Measurements from ENCODE around the gene RNF224. TPM values are rescaled to one million over a fixed set of nuclear protein-coding genes. Genes with fewer than 3 reads are reported as not detected.
A peak's percentile ranks its signal among the peaks of the same experiment; 100 is the strongest.

Gene RNF224
- total and polyA plus RNA-seq, 2 of the 13 experiments (the other 11 are each of a cell fraction or from before 2014, with no cell fraction given) = 0.09 TPM; not detected in 1

DNA sequence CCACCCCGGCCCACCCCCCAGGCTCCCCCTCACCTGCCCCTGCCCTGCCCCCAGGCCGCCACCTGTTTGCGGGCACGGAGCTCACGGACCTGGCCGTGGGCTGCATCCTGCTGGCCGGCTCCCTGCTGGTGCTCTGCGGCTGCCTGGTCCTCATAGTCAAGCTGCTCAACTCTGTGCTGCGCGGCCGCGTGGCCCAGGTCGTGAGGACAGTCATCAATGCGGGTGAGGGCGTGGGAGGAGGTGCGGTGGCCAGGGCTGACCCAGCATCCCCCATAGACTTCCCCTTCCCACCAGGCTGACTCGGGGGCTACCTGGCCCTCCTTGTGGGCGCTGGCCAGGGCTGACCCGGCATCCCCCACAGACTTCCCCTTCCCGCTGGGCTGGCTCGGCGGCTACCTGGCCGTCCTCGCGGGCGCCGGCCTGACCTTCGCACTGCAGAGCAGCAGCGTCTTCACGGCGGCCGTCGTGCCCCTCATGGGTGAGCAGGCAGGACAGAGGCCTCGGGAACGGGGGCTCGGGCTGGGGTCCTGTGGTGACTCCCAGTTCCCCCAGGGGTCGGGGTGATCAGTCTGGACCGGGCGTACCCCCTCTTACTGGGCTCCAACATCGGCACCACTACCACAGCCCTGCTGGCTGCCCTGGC, 6.9 kb downstream of the RNF224 start (continued):
- TF ChIP-seq, protein P1, sequence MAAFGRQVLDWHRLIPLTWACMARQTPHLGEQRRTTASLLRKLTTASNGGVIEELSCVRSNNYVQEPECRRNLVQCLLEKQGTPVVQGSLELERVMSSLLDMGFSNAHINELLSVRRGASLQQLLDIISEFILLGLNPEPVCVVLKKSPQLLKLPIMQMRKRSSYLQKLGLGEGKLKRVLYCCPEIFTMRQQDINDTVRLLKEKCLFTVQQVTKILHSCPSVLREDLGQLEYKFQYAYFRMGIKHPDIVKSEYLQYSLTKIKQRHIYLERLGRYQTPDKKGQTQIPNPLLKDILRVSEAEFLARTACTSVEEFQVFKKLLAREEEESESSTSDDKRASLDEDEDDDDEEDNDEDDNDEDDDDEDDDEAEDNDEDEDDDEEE (CRISPR knock-in tag; IDR thresholded peaks at IDR 0.05) = no peak
- TF ChIP-seq AGO2 (optimal IDR thresholded peaks at IDR 0.05; ENCODE audit: low read depth, low read length) = peak; percentile 38
- TF ChIP-seq ZNF468 (CRISPR knock-in tag; IDR thresholded peaks at IDR 0.05) = no peak
- TF ChIP-seq HINFP (CRISPR knock-in tag; IDR thresholded peaks at IDR 0.05; ENCODE audit: low read depth) = no peak
- TF ChIP-seq ZC3H13 (CRISPR knock-in tag; IDR thresholded peaks at IDR 0.05) = peak; percentile 76
- TF ChIP-seq, protein P2, sequence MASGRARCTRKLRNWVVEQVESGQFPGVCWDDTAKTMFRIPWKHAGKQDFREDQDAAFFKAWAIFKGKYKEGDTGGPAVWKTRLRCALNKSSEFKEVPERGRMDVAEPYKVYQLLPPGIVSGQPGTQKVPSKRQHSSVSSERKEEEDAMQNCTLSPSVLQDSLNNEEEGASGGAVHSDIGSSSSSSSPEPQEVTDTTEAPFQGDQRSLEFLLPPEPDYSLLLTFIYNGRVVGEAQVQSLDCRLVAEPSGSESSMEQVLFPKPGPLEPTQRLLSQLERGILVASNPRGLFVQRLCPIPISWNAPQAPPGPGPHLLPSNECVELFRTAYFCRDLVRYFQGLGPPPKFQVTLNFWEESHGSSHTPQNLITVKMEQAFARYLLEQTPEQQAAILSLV (CRISPR knock-in tag; IDR thresholded peaks at IDR 0.05; ENCODE audit: borderline replicate concordance) = peak; percentile 28; the same call in 1 of the 2 replicates
- TF ChIP-seq HNF1A (IDR thresholded peaks at IDR 0.05; ENCODE audit: low read depth) = no peak
- TF ChIP-seq HNF1A (CRISPR knock-in tag; IDR thresholded peaks at IDR 0.05; ENCODE audit: borderline replicate concordance) = no peak
- no peak for TF ChIP-seq ZNF432 (CRISPR knock-in tag; IDR thresholded peaks at IDR 0.05; ENCODE audit: borderline replicate concordance)
- TF ChIP-seq, protein P3, sequence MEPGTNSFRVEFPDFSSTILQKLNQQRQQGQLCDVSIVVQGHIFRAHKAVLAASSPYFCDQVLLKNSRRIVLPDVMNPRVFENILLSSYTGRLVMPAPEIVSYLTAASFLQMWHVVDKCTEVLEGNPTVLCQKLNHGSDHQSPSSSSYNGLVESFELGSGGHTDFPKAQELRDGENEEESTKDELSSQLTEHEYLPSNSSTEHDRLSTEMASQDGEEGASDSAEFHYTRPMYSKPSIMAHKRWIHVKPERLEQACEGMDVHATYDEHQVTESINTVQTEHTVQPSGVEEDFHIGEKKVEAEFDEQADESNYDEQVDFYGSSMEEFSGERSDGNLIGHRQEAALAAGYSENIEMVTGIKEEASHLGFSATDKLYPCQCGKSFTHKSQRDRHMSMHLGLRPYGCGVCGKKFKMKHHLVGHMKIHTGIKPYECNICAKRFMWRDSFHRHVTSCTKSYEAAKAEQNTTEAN (CRISPR knock-in tag; conservative IDR thresholded peaks at IDR 0.05) = no peak
- TF ChIP-seq ZSCAN5A (CRISPR knock-in tag; IDR thresholded peaks at IDR 0.05; ENCODE audit: borderline replicate concordance) = no peak
- TF ChIP-seq, protein P4, sequence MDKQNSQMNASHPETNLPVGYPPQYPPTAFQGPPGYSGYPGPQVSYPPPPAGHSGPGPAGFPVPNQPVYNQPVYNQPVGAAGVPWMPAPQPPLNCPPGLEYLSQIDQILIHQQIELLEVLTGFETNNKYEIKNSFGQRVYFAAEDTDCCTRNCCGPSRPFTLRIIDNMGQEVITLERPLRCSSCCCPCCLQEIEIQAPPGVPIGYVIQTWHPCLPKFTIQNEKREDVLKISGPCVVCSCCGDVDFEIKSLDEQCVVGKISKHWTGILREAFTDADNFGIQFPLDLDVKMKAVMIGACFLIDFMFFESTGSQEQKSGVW (CRISPR knock-in tag; IDR thresholded peaks at IDR 0.05; ENCODE audit: borderline replicate concordance) = no peak
- TF ChIP-seq HNRNPUL1 (IDR thresholded peaks at IDR 0.05; ENCODE audit: low read depth, low read length) = no peak
- TF ChIP-seq PHB2 (IDR thresholded peaks at IDR 0.05; ENCODE audit: partially characterized antibody) = no peak
- TF ChIP-seq ZFP82 (CRISPR knock-in tag; IDR thresholded peaks at IDR 0.05; ENCODE audit: borderline replicate concordance) = no peak
